Measurements from ENCODE around the gene UNCX.

The UNCX gene

DNA sequence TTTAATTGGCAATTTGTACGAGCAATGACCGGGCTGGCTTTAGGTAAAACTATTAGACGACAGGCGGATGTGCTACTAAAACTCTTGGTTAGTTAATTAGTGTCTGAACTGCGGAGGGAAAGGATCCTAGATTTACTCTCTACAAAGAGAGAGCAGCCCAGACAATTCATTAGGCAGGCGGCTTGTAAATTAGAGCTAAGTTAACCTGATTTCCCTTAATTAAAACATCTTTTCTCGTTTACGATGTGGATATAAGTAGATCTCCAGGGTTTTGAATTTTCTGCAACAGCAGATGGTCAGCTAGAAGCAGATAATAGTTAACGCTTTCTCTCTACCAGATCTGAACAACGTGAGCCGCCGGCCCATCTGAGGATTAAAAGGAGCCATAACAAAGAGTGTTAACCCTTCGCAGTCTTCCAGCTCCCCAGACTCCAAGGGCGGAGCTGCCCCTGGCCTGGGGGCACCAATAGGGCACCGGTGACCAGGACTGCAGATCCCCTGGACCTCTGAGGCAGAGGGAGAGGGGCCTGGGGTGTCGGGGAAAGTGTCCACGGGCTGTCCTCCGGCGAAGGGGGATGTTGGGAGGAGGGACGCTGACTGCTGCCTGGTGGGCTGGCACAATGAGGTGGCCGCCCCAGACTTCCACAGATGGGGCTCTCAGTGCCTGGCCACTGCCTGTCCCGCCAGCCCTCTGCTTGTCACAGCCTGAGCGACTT lies 6.3 kb upstream of the UNCX start:
- no peak overlapping the region for H3K4me3 ChIP-seq (ENCODE audit: low read depth, low read length)
- no peak for TF ChIP-seq CTCF (conservative IDR thresholded peaks at IDR 0.05; ENCODE audit: low read depth, low read length)
- DNase-seq (ENCODE audit: low read depth), result no peak

- no peak for TF ChIP-seq CTCF (conservative IDR thresholded peaks at IDR 0.05; ENCODE audit: low read depth, low read length)
- no peak for DNase-seq (ENCODE audit: low read depth)
- no peak overlapping the region for H3K4me3 ChIP-seq (ENCODE audit: low read depth, low read length)
These were observed 5.4 kb upstream of the UNCX start for GRCh38 chr7:1227071-1227804.

DNA sequence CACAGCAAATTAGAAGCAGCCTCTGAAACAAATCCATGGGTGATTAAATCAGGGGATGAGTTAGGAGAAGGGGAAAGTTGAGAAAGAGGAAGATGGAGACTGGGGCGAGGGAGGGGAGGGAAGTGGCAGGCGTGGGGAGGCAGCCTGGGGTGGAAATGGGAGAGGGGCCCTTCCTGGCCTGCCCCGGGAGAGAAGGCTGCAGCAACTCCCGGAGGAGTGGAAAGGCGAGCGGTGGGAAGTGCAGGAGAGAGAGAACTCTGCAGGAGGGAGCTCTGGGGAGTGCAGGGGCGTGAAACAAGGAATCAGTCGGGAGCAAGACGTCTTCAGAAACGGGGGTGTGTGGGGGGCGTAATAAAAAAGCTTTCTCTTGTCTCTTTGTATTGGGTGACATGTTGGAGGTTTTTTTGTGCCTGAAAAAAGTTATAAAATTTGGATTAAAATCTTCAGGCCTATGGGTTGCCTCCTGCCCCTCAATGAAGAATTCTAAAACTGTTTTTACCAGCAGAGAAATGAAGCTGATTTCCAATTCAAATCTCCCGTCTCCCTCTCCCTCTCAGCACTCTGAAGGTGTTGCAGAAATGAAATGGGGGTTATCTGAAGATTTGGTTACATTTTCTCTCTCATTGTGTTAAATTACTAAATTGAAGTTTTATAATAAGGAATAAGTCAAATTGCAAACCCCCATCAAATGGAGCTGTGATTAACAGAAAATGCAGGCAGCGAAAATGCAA lies 4.7 kb upstream of the UNCX start:
- no peak overlapping the region for H3K4me3 ChIP-seq (ENCODE audit: low read depth, low read length)
- DNase-seq (ENCODE audit: low read depth), result no peak
- no peak for TF ChIP-seq CTCF (conservative IDR thresholded peaks at IDR 0.05; ENCODE audit: low read depth, low read length)

- no peak for TF ChIP-seq CTCF (conservative IDR thresholded peaks at IDR 0.05; ENCODE audit: low read depth, low read length)
These were observed 4.0 kb upstream of the UNCX start for GRCh38 chr7:1228545-1229201.

GRCh38 chr7:1229202-1229947 lies 3.3 kb upstream of the UNCX start:
- H3K4me3 ChIP-seq (ENCODE audit: low read depth, low read length), result no peak overlapping the region
- no peak for TF ChIP-seq CTCF (conservative IDR thresholded peaks at IDR 0.05; ENCODE audit: low read depth, low read length)
- no peak for DNase-seq (ENCODE audit: low read depth)

More at GRCh38 chr7:1228545-1229201, 4.0 kb upstream of the UNCX start:
- DNase-seq (ENCODE audit: low read depth), result no peak
- no peak overlapping the region for H3K4me3 ChIP-seq (ENCODE audit: low read depth, low read length)

DNA sequence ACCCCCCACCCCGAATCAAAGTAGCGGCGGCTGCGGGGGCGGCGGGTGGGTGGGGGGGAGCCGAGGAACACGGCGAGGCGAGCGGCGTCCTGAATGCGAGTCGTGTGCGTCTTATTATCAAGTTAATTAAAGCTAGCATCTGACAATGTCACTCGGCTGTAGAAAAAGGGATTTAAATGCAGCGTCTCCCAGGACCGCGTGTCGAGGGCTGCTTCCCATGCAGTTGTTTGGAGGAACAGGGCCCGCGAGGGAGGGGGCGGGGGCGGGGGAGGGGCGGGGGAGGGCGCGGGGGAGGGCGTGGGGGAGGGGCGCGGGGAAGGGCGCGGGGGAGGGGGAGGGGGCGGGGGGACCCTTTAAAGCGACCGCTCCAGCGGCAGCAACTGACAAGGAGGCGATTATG lies 2.7 kb upstream of the UNCX start:
- no peak for DNase-seq (ENCODE audit: low read depth)
- no peak overlapping the region for H3K4me3 ChIP-seq (ENCODE audit: low read depth, low read length)
- no peak for TF ChIP-seq CTCF (conservative IDR thresholded peaks at IDR 0.05; ENCODE audit: low read depth, low read length)
